NOMO-1 (cell line): ENCODE results near the gene RNF17.

Source experiments
- DNase-seq, 2 experiments: peaks; one replicate each; lab custom pipeline; 2025; ENCODE audit not compliant: unreplicated experiment in 2 of 2; lab: John Stamatoyannopoulos, UW

RNF17 gene

GRCh38 chr13:24851546-24851945, 87.6 kb downstream of the RNF17 start:
- DNase-seq = no peak

DNA sequence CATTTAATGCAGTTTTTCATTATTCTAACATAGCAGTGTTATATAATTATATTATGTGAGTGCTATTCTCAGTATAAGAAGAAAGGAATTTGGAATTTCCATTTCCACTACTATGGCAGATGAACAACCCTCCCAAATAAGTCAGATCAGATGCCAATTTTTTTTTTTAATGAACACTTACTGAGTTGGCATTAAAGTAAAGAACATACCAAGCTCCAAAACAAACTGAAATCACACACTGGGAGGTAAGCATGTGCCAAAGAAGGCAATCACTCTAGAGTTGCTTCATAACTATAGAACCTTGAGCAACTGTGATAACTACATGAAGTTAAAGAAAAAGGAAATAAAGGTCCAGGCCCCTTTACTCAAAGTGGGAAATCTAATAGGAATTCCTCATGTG, 90.3 kb downstream of the RNF17 start:
- DNase-seq = peak in 1 of 2 experiments; percentile 48

DNA sequence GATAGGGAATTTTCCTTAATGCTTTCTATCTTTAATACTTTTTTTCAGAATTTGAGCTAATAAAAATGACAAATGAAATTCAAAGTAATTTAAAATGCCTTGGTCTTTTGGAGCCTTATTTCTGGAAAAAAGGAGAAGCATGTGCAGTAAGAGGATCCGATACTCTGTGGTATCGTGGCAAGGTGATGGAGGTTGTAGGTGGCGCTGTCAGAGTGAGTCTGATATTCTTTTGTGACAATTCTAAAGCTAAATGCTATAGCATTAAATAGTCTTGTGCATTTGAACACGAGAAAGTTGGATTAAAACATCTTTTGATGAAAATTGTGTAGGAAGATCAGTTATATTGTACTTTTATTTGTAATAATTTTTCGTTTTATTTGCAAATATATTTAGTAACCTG, 95.0 kb downstream of the RNF17 start:
- peak in 1 of 2 experiments; percentile 29 for DNase-seq

DNA sequence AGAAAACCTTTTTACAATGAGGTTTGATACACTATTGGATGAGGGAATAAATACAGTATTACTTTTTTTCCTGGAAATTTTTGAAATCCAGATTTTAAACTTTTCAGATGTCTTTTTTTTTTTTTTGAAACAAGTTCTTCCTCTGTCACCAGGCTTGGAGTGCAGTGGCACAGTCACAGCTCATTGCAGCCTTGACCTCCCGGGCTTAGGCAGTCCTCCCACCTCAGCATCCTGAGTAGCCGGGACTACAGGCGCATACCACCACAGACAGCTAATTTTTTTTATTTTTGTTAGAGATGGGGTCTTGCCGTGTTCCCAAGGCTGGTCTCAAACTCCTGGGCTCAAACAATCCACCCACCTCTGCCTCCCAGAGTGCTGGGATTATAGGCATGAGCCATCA, 96.8 kb downstream of the RNF17 start:
- DNase-seq = no peak

GRCh38 chr13:24861617-24862362, 97.8 kb downstream of the RNF17 start:
- DNase-seq = no peak

GRCh38 chr13:24863748-24864540, 100.0 kb downstream of the RNF17 start:
- DNase-seq = no peak

DNA sequence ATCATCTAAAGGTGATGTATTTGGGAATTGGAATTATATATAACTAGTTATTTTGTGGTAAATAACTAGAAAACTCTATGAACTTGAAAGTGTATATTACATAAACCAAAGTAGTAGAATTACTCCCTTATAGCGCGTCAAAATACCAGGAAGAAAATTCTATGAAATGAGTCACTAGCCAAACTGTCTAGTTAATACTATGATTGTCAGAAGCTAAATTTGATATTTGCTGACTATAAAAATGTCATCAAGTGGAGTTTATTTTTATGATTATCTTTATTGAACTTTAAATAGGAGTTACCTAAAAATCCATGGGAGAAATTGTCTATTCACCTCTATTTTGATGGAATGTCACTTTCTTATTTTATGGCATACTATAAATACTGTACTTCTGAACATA, 100.6 kb downstream of the RNF17 start:
- DNase-seq = no peak

DNA sequence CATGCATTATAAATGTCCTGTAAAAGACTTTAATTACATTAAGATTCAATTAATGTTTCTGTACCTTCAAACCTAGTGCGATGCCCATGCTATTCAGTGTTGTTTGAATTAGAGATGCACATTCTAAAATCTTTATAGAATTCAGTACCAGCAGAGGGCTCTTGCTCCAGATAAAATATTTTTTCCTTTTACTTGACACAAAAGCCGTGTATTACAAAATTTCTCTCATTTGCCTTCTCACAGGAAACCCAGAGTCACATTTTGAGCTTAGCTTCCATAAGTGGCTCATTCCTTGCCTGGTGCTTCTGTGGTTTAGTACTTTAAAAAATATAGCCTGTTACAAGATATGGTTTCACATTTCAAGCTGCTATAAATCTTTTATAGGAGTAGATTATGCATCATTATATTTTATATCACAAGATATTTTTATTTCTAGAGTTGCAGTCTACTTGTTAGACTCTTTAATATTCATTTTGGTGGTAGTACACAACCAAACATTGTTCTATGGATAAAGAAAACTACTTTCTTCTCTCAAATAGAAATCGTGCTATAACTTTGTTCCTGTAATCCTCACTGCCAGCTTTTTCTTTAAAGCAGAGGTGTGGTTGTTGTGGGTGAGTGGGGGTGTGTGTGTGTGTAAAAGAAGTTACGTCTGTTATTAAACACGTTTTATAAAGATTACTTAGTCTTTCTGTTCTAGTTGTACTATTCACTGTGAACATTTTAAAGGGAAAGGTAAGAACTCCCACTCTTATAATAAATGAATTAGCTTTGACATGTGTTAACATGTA, 101.4 kb downstream of the RNF17 start:
- DNase-seq = peak in 1 of 2 experiments; percentile 8

GRCh38 chr13:24866488-24866887, 102.5 kb downstream of the RNF17 start:
- DNase-seq = no peak

DNA sequence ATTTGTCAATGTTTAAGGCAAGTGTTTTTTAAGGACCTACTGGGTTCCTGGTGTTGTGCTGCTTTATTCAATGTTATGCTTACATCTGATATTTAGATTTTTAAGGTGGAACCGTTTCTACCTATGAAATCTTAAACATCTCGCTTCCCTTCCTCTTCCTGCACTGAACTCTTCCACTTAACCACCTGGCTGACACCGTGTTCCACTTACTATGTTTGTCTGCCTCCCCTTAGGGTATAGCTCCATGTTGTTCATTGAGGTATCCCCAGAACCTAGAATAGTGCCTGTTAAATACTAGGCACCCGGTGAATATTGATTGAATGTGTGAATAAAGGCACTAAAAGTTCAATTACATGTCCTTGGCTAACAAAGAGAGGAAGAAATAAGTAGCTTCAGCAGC, 104.9 kb downstream of the RNF17 start:
- no peak for DNase-seq

DNA sequence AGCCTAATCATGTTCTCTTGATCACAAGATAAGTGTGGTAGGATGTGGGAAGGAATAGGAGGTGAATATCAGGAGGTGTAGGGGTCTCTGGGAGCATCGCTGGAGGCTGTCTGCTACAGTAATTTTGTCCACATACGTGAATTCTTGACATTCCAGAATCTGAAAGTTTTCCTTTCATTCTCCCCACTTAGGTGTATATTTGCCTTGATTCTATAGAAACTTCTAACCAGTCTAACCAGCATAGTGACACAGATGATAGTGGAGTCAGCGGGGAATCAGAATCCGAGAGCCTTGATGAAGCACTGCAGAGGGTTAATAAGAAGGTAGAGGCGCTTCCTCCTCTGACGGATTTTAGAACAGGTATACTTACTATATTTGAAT, 106.4 kb downstream of the RNF17 start:
- DNase-seq = no peak

GRCh38 chr13:24875566-24875965, 111.6 kb downstream of the RNF17 start:
- DNase-seq = no peak

- DNase-seq = no peak
Observed at GRCh38 chr13:24877531-24877930, 113.6 kb downstream of the RNF17 start.

DNA sequence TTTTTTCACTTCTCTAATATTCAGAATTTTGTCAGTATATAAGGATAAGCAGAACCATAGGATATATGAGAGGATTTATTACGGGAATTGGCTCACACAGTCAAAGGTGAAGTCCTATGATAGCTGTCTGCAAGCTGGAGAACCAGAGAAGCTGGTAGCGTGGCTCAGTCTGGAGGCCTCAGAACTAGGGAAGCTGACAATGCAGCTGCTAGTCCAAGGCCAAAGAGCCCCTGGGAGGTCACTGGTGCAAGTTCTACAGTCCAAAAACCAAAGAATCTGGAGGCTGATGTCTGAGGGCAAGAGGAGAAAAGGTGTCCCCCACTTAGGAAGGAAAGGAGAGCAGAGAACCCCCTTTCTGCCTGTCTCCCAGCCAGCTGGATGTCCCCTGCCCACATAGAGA, 114.4 kb downstream of the RNF17 start:
- DNase-seq = no peak

DNA sequence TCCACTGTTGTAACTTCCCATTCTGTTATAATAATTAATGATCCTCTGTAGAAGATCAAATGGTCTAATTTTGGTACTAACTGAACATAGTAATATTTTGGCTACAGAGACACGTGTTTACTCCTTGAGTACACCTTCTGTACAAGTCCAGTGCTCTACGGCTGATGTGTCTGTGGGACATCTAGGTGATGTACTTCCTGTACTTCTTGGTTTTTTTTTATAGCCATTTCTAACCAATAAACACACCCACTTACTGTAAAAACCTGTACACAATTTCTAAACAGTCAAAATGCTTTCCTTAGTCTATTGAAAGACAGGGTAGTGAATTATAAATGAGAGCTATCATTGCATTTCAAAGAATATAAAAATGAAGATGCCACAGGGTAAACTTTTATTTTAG, 118.7 kb downstream of the RNF17 start:
- no peak for DNase-seq

DNA sequence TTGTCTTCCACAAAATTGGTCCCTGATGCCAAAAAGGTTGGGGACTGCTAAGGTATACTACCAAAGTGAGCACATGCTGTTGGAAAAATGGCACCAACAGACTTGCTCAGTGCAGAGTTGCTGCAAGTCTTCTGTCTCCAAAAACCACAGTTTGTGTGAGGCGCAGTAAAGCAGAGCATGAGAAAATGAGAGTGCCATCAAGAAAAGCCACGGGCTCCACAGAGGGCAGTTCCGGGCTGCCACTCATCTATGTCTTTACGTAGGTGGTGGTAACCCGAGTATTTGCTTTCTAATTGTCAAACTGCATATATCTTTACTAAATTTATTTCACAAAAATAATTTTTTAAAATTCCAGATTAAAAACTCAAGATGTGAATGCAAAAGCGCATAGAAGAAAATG, 123.8 kb downstream of the RNF17 start:
- DNase-seq = no peak

GRCh38 chr13:24888291-24888931, 124.4 kb downstream of the RNF17 start:
- DNase-seq = no peak

DNA sequence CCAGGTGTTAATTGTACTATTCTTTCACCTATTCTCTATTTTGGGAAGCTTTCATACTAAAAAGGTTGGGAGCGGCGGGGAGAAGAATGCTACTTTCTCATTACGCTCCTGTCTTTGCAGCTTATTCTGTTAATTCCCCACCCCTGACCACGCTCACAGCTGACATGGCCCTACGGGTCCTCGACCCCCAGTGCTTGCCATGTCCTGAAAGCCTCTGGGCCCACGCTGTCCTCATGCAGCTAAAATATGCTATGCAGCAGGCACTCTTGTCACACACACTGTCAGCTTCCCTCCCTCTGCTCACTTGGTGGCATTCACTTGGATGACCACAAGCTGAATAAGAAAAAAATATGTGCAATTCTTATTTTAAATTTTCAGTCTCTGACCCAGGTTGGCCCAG, 126.3 kb downstream of the RNF17 start:
- no peak for DNase-seq

- no peak for DNase-seq
Observed at GRCh38 chr13:24891476-24892108, 127.6 kb downstream of the RNF17 start.

- no peak for DNase-seq
Observed at GRCh38 chr13:24892829-24893228, 128.9 kb downstream of the RNF17 start.

- no peak for DNase-seq
Observed at GRCh38 chr13:24893863-24894262, 129.9 kb downstream of the RNF17 start.
